GM13977 (cell line): Measurements from ENCODE around the gene LDLRAD4.

Source experiments
- DNase-seq: peaks from one replicate; pipeline ENCODE4 v3.0.0; 2012; ENCODE audit warnings: low spot score
- CTCF ChIP-seq: IDR thresholded peaks from 2 replicates; pipeline ENCODE4 v1.5.1; 2012; ENCODE audit warnings: mild to moderate bottlenecking, control low read depth; ENCODE audit not compliant: insufficient read depth; ENCODE audit errors: extremely low read depth, missing control alignments
- in situ Hi-C: fragments of 300-500 bp; cut with MboI; formaldehyde crosslinking; loops from one replicate; pipeline ENCODE4 v1.12.0; 2022; ENCODE audit warnings: low sequenced_read_pairs, low pct_unique_long_range_greater_than_20kb, mixed read lengths, inconsistent platforms; ENCODE audit not compliant: unreplicated experiment

The LDLRAD4 gene

GRCh38 chr18:13389491-13390131, 171.1 kb downstream of the LDLRAD4 start:
- in situ Hi-C loops: no loop called here
- no peak for TF ChIP-seq CTCF
- no peak for DNase-seq

- TF ChIP-seq CTCF: no peak
- no peak for DNase-seq
- in situ Hi-C loops: no loop called here
Observed at GRCh38 chr18:13390196-13390595, 171.6 kb downstream of the LDLRAD4 start.

GRCh38 chr18:13390711-13391110, 172.2 kb downstream of the LDLRAD4 start:
- in situ Hi-C loops: no loop called here
- TF ChIP-seq CTCF: no peak
- no peak for DNase-seq

GRCh38 chr18:13392029-13392750, 173.6 kb downstream of the LDLRAD4 start:
- DNase-seq: no peak
- no peak for TF ChIP-seq CTCF
- in situ Hi-C loops: no loop called here

- no peak for TF ChIP-seq CTCF
- DNase-seq: no peak
- in situ Hi-C loops: no loop called here
Observed at GRCh38 chr18:13392899-13393298, 174.3 kb downstream of the LDLRAD4 start.

GRCh38 chr18:13393338-13393737, 174.8 kb downstream of the LDLRAD4 start:
- in situ Hi-C loops: no loop called here
- TF ChIP-seq CTCF: no peak
- DNase-seq: no peak
